GM12873 (cell line): ENCODE results near the gene NPFF.

Experiments
- CTCF ChIP-seq: IDR thresholded peaks from 2 replicates; pipeline ENCODE4 v1.5.1; 2012; ENCODE audit warnings: low read depth, mild to moderate bottlenecking, moderate library complexity, low read length, control low read depth; ENCODE audit not compliant: insufficient read depth; ENCODE audit errors: missing control alignments

The NPFF gene

GRCh38 chr12:53498235-53498630 lies 9.1 kb downstream of the NPFF start:
- TF ChIP-seq CTCF: no peak

- no peak for TF ChIP-seq CTCF
Measured at GRCh38 chr12:53497461-53497860, 9.8 kb downstream of the NPFF start.

GRCh38 chr12:53496752-53497032 lies 10.6 kb downstream of the NPFF start:
- TF ChIP-seq CTCF: no peak

GRCh38 chr12:53495903-53496751 lies 11.2 kb downstream of the NPFF start:
- no peak for TF ChIP-seq CTCF

GRCh38 chr12:53493610-53494391 lies 13.5 kb downstream of the NPFF start:
- no peak for TF ChIP-seq CTCF

GRCh38 chr12:53492830-53493609 lies 14.3 kb downstream of the NPFF start:
- TF ChIP-seq CTCF: no peak

- no peak for TF ChIP-seq CTCF
Measured at GRCh38 chr12:53492188-53492587, 15.1 kb downstream of the NPFF start.
